HUES6 (cell line): ENCODE results near the gene DDX10.

Source experiments
- H3K27ac ChIP-seq: 2 replicates; pipeline ENCODE4 v1.7.0; 2013; ENCODE audit warnings: low read depth, mild to moderate bottlenecking, low read length, inconsistent platforms
- H3K27me3 ChIP-seq: 2 replicates; pipeline ENCODE4 v1.6.1; 2013; ENCODE audit warnings: low read length; ENCODE audit not compliant: control insufficient read depth, insufficient read depth
- H3K36me3 ChIP-seq: 2 replicates; pipeline ENCODE4 v1.6.1; 2013; ENCODE audit warnings: low read length; ENCODE audit not compliant: control insufficient read depth, insufficient read depth
- H3K4me1 ChIP-seq: 2 replicates; pipeline ENCODE4 v1.6.1; 2013; ENCODE audit warnings: low read length; ENCODE audit not compliant: control insufficient read depth, insufficient read depth
- H3K4me3 ChIP-seq: 2 replicates; pipeline ENCODE4 v1.5.1; 2013; ENCODE audit warnings: low read depth, low read length
- H3K9ac ChIP-seq: one replicate; pipeline ENCODE4 v1.6.1; 2013; ENCODE audit warnings: mild to moderate bottlenecking, low read length
- H3K9me3 ChIP-seq: 2 replicates; pipeline ENCODE4 v1.6.1; 2013; ENCODE audit warnings: low read depth, low read length; ENCODE audit not compliant: control insufficient read depth, insufficient read depth

Gene DDX10

GRCh38 chr11:108871152-108871551, 206.3 kb downstream of the DDX10 start:
- Histone ChIP-seq H3K9ac (no peak overlapping the region), H3K27ac (no peak overlapping the region), H3K4me1 (peaks cover 27% of the 10 kb centered on the region), H3K27me3 (no peaks in the 10 kb centered on the region), H3K36me3 (no peaks in the 10 kb centered on the region), H3K9me3 (no peaks in the 10 kb centered on the region), H3K4me3 (no peak overlapping the region)

DNA sequence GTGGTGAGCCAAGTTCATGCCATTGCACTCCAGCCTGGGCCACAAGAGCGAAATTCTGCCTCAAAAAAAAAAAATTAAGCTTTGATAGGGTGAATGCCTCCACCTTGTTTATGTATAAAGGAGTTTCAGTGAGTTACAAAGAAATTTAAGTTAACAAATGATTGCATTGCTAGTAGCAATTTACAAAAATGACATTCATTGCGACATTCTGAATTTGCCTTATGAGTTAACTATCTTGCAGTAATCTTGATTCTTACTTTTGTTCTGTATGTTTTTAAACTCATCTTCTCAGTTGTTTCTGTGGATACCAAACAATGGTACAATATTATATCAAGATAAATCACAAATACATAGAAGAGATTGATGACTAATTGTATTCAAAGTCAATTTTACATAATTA, 207.0 kb downstream of the DDX10 start:
- no peak overlapping the region for H3K4me3 ChIP-seq
- H3K36me3 ChIP-seq, result no peaks in the 10 kb centered on the region
- H3K27ac ChIP-seq, result no peak overlapping the region
- no peaks in the 10 kb centered on the region for H3K9me3 ChIP-seq
- H3K27me3 ChIP-seq, result no peaks in the 10 kb centered on the region
- no peak overlapping the region for H3K9ac ChIP-seq
- peaks cover 27% of the 10 kb centered on the region for H3K4me1 ChIP-seq

- H3K9ac ChIP-seq, result no peak overlapping the region
- peaks cover 27% of the 10 kb centered on the region for H3K4me1 ChIP-seq
- H3K4me3 ChIP-seq, result no peak overlapping the region
- no peak overlapping the region for H3K27ac ChIP-seq
- H3K27me3 ChIP-seq, result no peaks in the 10 kb centered on the region
- H3K36me3 ChIP-seq, result no peaks in the 10 kb centered on the region
- no peaks in the 10 kb centered on the region for H3K9me3 ChIP-seq
Observed at GRCh38 chr11:108872781-108873291, 208.0 kb downstream of the DDX10 start.

- no peak overlapping the region for H3K27ac ChIP-seq
- no peaks in the 10 kb centered on the region for H3K36me3 ChIP-seq
- H3K9me3 ChIP-seq, result no peaks in the 10 kb centered on the region
- peaks cover 27% of the 10 kb centered on the region for H3K4me1 ChIP-seq
- H3K27me3 ChIP-seq, result no peaks in the 10 kb centered on the region
- H3K4me3 ChIP-seq, result no peak overlapping the region
- H3K9ac ChIP-seq, result no peak overlapping the region
Observed at GRCh38 chr11:108873310-108873709, 208.4 kb downstream of the DDX10 start.

GRCh38 chr11:108873941-108874340, 209.1 kb downstream of the DDX10 start:
- no peaks in the 10 kb centered on the region for H3K27me3 ChIP-seq
- peaks cover 22% of the 10 kb centered on the region for H3K4me1 ChIP-seq
- no peaks in the 10 kb centered on the region for H3K9me3 ChIP-seq
- H3K9ac ChIP-seq, result no peak overlapping the region
- no peaks in the 10 kb centered on the region for H3K36me3 ChIP-seq
- no peak overlapping the region for H3K27ac ChIP-seq
- no peak overlapping the region for H3K4me3 ChIP-seq

DNA sequence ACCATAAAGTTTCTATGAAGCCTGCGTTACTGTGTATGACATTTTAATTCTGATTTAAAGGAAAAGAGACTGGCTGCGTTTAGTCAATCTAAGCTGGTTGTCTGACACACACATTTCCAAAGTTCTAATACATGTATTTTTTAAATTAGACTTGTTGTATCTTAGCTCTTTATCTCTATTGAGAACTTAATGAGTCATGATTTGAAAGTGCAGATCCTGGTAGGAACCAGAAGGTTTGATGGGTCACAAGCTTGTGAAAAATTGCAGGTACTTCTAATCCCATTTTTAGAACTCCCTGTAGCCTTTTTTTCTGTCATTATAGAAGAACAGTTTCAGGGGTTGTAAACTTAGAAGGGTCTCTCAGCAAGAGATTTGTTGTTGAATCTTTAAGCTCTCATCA, 210.3 kb downstream of the DDX10 start:
- Histone ChIP-seq H3K36me3 (no peaks in the 10 kb centered on the region), H3K27me3 (no peaks in the 10 kb centered on the region), H3K4me3 (no peak overlapping the region), H3K9me3 (no peaks in the 10 kb centered on the region), H3K27ac (no peak overlapping the region), H3K4me1 (peaks cover 16% of the 10 kb centered on the region), H3K9ac (no peak overlapping the region)

GRCh38 chr11:108877178-108877577, 212.3 kb downstream of the DDX10 start:
- peaks cover 4% of the 10 kb centered on the region; the same call in 1 of the 2 replicates for H3K4me1 ChIP-seq
- no peaks in the 10 kb centered on the region for H3K9me3 ChIP-seq
- H3K27me3 ChIP-seq, result no peaks in the 10 kb centered on the region
- H3K9ac ChIP-seq, result no peak overlapping the region
- no peaks in the 10 kb centered on the region for H3K36me3 ChIP-seq
- H3K4me3 ChIP-seq, result no peak overlapping the region
- H3K27ac ChIP-seq, result no peak overlapping the region

GRCh38 chr11:108880510-108880909, 215.6 kb downstream of the DDX10 start:
- Histone ChIP-seq H3K27ac (no peak overlapping the region), H3K27me3 (no peaks in the 10 kb centered on the region), H3K9me3 (no peaks in the 10 kb centered on the region), H3K9ac (no peak overlapping the region), H3K36me3 (no peaks in the 10 kb centered on the region), H3K4me1 (peaks cover 9% of the 10 kb centered on the region), H3K4me3 (no peak overlapping the region)

DNA sequence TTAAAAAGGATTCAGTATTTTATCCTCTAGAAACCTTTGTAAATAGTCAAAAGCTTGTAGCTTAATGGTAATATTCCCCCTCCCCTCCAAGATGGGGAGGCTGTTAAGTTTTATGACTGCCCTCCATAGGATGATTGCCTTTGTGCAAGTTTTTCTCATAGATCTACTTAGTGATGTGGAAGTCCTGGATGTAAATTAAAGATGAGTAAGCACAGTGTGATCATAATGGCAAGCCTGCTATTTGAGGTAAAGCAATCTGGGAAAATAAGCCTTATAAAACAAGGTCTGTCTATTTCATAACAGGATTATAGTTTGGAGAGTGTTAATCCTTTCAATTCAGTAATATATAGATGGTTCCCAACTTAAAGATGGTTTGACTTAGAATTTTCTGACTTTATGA, 216.3 kb downstream of the DDX10 start:
- H3K27me3 ChIP-seq, result no peaks in the 10 kb centered on the region
- H3K36me3 ChIP-seq, result no peaks in the 10 kb centered on the region
- H3K4me1 ChIP-seq, result peaks cover 15% of the 10 kb centered on the region
- H3K4me3 ChIP-seq, result no peak overlapping the region
- no peak overlapping the region for H3K9ac ChIP-seq
- H3K9me3 ChIP-seq, result no peaks in the 10 kb centered on the region
- no peak overlapping the region for H3K27ac ChIP-seq

GRCh38 chr11:108882211-108882831, 217.5 kb downstream of the DDX10 start:
- Histone ChIP-seq H3K4me1 (peaks cover 17% of the 10 kb centered on the region), H3K36me3 (no peaks in the 10 kb centered on the region), H3K4me3 (no peak overlapping the region), H3K27ac (no peak overlapping the region), H3K9ac (no peak overlapping the region), H3K27me3 (no peaks in the 10 kb centered on the region), H3K9me3 (no peaks in the 10 kb centered on the region)

GRCh38 chr11:108886005-108886659, 221.3 kb downstream of the DDX10 start:
- Histone ChIP-seq H3K27me3 (no peaks in the 10 kb centered on the region), H3K36me3 (no peaks in the 10 kb centered on the region), H3K9me3 (no peaks in the 10 kb centered on the region), H3K4me3 (no peak overlapping the region), H3K4me1 (peaks cover 27% of the 10 kb centered on the region), H3K9ac (no peak overlapping the region), H3K27ac (no peak overlapping the region)
